ENCODE data around the gene FOXO1.

FOXO1 gene

GRCh38 chr13:40640845-40641458 is 25.5 kb downstream of the FOXO1 start:
- no peak overlapping the region for H3K9ac ChIP-seq (ENCODE audit: low read length)
- H3K79me2 ChIP-seq (ENCODE audit: insufficient read depth, low read length) = peaks cover 100% of the 10 kb centered on the region
- TF ChIP-seq EZH2 (IDR thresholded peaks at IDR 0.05; ENCODE audit: borderline replicate concordance, low read length) = no peak
- no peak for TF ChIP-seq CTCF (IDR thresholded peaks at IDR 0.05; ENCODE audit: low read length)
- H3K27me3 ChIP-seq (ENCODE audit: insufficient read depth, low read length) = no peaks in the 10 kb centered on the region
- H3K36me3 ChIP-seq (ENCODE audit: insufficient read depth, low read length) = peaks cover 21% of the 10 kb centered on the region; the same call in 1 of the 2 replicates
- H3F3A ChIP-seq (ENCODE audit: insufficient read depth, low read length) = no peaks in the 10 kb centered on the region
- peaks cover 98% of the 10 kb centered on the region for H3K4me1 ChIP-seq (ENCODE audit: insufficient read depth, low read length, severe bottlenecking)
- no peak overlapping the region; the same call in 1 of the 2 replicates for H3K4me2 ChIP-seq (ENCODE audit: low read length)
- no peaks in the 10 kb centered on the region for H3K9me3 ChIP-seq (ENCODE audit: low read length)
- H2AFZ ChIP-seq (ENCODE audit: low read length) = no peak overlapping the region
- no peaks in the 10 kb centered on the region for H3K9me2 ChIP-seq (ENCODE audit: low read depth, low read length)
- H3K4me3 ChIP-seq (ENCODE audit: low read depth, low read length, poor library complexity, severe bottlenecking) = no peak overlapping the region
- H4K20me1 ChIP-seq (ENCODE audit: insufficient read depth, low read length) = no peaks in the 10 kb centered on the region
- H3K27ac ChIP-seq (ENCODE audit: low read depth, low read length, poor library complexity, severe bottlenecking) = peak overlapping the region; percentile 52

GRCh38 chr13:40640202-40640601 is 26.2 kb downstream of the FOXO1 start:
- H2AFZ ChIP-seq (ENCODE audit: low read length) = no peak overlapping the region
- H3F3A ChIP-seq (ENCODE audit: insufficient read depth, low read length) = no peaks in the 10 kb centered on the region
- H3K36me3 ChIP-seq (ENCODE audit: insufficient read depth, low read length) = peaks cover 21% of the 10 kb centered on the region; the same call in 1 of the 2 replicates
- TF ChIP-seq EZH2 (IDR thresholded peaks at IDR 0.05; ENCODE audit: borderline replicate concordance, low read length) (no peak), CTCF (IDR thresholded peaks at IDR 0.05; ENCODE audit: low read length) (peak; percentile 17; the same call in 1 of the 2 replicates)
- H3K9ac ChIP-seq (ENCODE audit: low read length) = no peak overlapping the region; the same call in 1 of the 2 replicates
- H3K27me3 ChIP-seq (ENCODE audit: insufficient read depth, low read length) = no peaks in the 10 kb centered on the region
- H3K4me2 ChIP-seq (ENCODE audit: low read length) = peak overlapping the region; percentile 46
- peaks cover 100% of the 10 kb centered on the region for H3K79me2 ChIP-seq (ENCODE audit: insufficient read depth, low read length)
- no peaks in the 10 kb centered on the region for H4K20me1 ChIP-seq (ENCODE audit: insufficient read depth, low read length)
- H3K4me1 ChIP-seq (ENCODE audit: insufficient read depth, low read length, severe bottlenecking) = peaks cover 98% of the 10 kb centered on the region
- no peaks in the 10 kb centered on the region for H3K9me3 ChIP-seq (ENCODE audit: low read length)
- H3K9me2 ChIP-seq (ENCODE audit: low read depth, low read length) = no peaks in the 10 kb centered on the region
- no peak overlapping the region for H3K4me3 ChIP-seq (ENCODE audit: low read depth, low read length, poor library complexity, severe bottlenecking)
- peak overlapping the region; percentile 52 for H3K27ac ChIP-seq (ENCODE audit: low read depth, low read length, poor library complexity, severe bottlenecking)

- Histone ChIP-seq H3K9me2 (ENCODE audit: low read depth, low read length) (no peaks in the 10 kb centered on the region), H3K4me2 (ENCODE audit: low read length) (peak overlapping the region; percentile 22; the same call in 1 of the 2 replicates), H3K9ac (ENCODE audit: low read length) (no peak overlapping the region), H2AFZ (ENCODE audit: low read length) (no peak overlapping the region), H3K9me3 (ENCODE audit: low read length) (no peaks in the 10 kb centered on the region), H3K36me3 (ENCODE audit: insufficient read depth, low read length) (peaks cover 21% of the 10 kb centered on the region; the same call in 1 of the 2 replicates), H3K27ac (ENCODE audit: low read depth, low read length, poor library complexity, severe bottlenecking) (peak overlapping the region; percentile 52), H3F3A (ENCODE audit: insufficient read depth, low read length) (no peaks in the 10 kb centered on the region), H3K27me3 (ENCODE audit: insufficient read depth, low read length) (no peaks in the 10 kb centered on the region), H3K79me2 (ENCODE audit: insufficient read depth, low read length) (peaks cover 99% of the 10 kb centered on the region), H3K4me1 (ENCODE audit: insufficient read depth, low read length, severe bottlenecking) (peaks cover 97% of the 10 kb centered on the region), H3K4me3 (ENCODE audit: low read depth, low read length, poor library complexity, severe bottlenecking) (no peak overlapping the region), H4K20me1 (ENCODE audit: insufficient read depth, low read length) (no peaks in the 10 kb centered on the region)
- no peak for TF ChIP-seq CTCF (IDR thresholded peaks at IDR 0.05; ENCODE audit: low read length)
- TF ChIP-seq EZH2 (IDR thresholded peaks at IDR 0.05; ENCODE audit: borderline replicate concordance, low read length) = no peak
Observed at GRCh38 chr13:40639221-40639681, 27.2 kb downstream of the FOXO1 start.
